ENCODE results near the gene RPS14. TPM values are rescaled to one million over a fixed set of nuclear protein-coding genes. Genes with fewer than 3 reads are reported as not detected.

RPS14 gene
- 1,000 to 10,000 TPM; 1,933 to 2,379 (median 2,065) TPM for polyA plus RNA-seq (ENCODE audit: insufficient read length in 3 of 3)
- long read RNA-seq, donor 1, transcript RPS14-201 (5 exons, 712 nt), result minor isoform, 18 of 2,641 reads
- long read RNA-seq, donor 1, transcript RPS14-202 (5 exons, 2,314 nt), result minor isoform, 12 of 2,641 reads
- long read RNA-seq, donor 1, transcript RPS14-205 (3 exons, 3,119 nt), result minor isoform, 152 of 2,641 reads
- long read RNA-seq, donor 1, transcript RPS14-203 (5 exons, 569 nt), result major isoform, 2,107 of 2,641 reads
- long read RNA-seq, donor 1, partial matches to known transcripts, result 278 of 2,641 reads
- long read RNA-seq, donor 1, other reads (novel, unspliced or antisense), result 64 of 2,641 reads
- long read RNA-seq, donor 2, transcript RPS14-203 (5 exons, 569 nt), result major isoform, 2,058 of 2,743 reads
- long read RNA-seq, donor 2, transcript RPS14-206 (2 exons, 398 nt), result minor isoform, 13 of 2,743 reads
- long read RNA-seq, donor 2, transcript RPS14-205 (3 exons, 3,119 nt), result minor isoform, 204 of 2,743 reads
- long read RNA-seq, donor 2, transcript RPS14-201 (5 exons, 712 nt), result minor isoform, 19 of 2,743 reads
- long read RNA-seq, donor 2, partial matches to known transcripts, result 377 of 2,743 reads
- long read RNA-seq, donor 2, other reads (novel, unspliced or antisense), result 63 of 2,743 reads
- long read RNA-seq, donor 3, transcript RPS14-201 (5 exons, 712 nt), result minor isoform, 11 of 2,101 reads
- long read RNA-seq, donor 3, transcript RPS14-202 (5 exons, 2,314 nt), result minor isoform, 5 of 2,101 reads
- long read RNA-seq, donor 3, transcript RPS14-203 (5 exons, 569 nt), result major isoform, 1,517 of 2,101 reads
- long read RNA-seq, donor 3, transcript RPS14-205 (3 exons, 3,119 nt), result minor isoform, 184 of 2,101 reads
- long read RNA-seq, donor 3, partial matches to known transcripts, result 349 of 2,101 reads
- long read RNA-seq, donor 3, other reads (novel, unspliced or antisense), result 31 of 2,101 reads
- long read RNA-seq, donor 4, transcript RPS14-201 (5 exons, 712 nt), result minor isoform, 21 of 3,169 reads
- long read RNA-seq, donor 4, transcript RPS14-203 (5 exons, 569 nt), result major isoform, 2,371 of 3,169 reads
- long read RNA-seq, donor 4, transcript RPS14-205 (3 exons, 3,119 nt), result minor isoform, 241 of 3,169 reads
- long read RNA-seq, donor 4, transcript RPS14-206 (2 exons, 398 nt), result minor isoform, 9 of 3,169 reads
- long read RNA-seq, donor 4, partial matches to known transcripts, result 413 of 3,169 reads
- long read RNA-seq, donor 4, other reads (novel, unspliced or antisense), result 107 of 3,169 reads
- long read RNA-seq, donor 5, transcript RPS14-201 (5 exons, 712 nt), result minor isoform, 8 of 1,569 reads
- long read RNA-seq, donor 5, transcript RPS14-205 (3 exons, 3,119 nt), result minor isoform, 136 of 1,569 reads
- long read RNA-seq, donor 5, transcript RPS14-202 (5 exons, 2,314 nt), result minor isoform, 7 of 1,569 reads
- long read RNA-seq, donor 5, transcript RPS14-203 (5 exons, 569 nt), result major isoform, 1,170 of 1,569 reads
- long read RNA-seq, donor 5, partial matches to known transcripts, result 193 of 1,569 reads
- long read RNA-seq, donor 5, other reads (novel, unspliced or antisense), result 51 of 1,569 reads
- long read RNA-seq, donor 6, transcript RPS14-203 (5 exons, 569 nt), result major isoform, 1,544 of 2,194 reads
- long read RNA-seq, donor 6, transcript RPS14-205 (3 exons, 3,119 nt), result minor isoform, 129 of 2,194 reads
- long read RNA-seq, donor 6, transcript RPS14-201 (5 exons, 712 nt), result minor isoform, 14 of 2,194 reads
- long read RNA-seq, donor 6, partial matches to known transcripts, result 406 of 2,194 reads
- long read RNA-seq, donor 6, other reads (novel, unspliced or antisense), result 97 of 2,194 reads
- long read RNA-seq, donor 7, transcript RPS14-205 (3 exons, 3,119 nt), result minor isoform, 373 of 3,328 reads
- long read RNA-seq, donor 7, transcript RPS14-203 (5 exons, 569 nt), result major isoform, 2,293 of 3,328 reads
- long read RNA-seq, donor 7, transcript RPS14-202 (5 exons, 2,314 nt), result minor isoform, 6 of 3,328 reads
- long read RNA-seq, donor 7, transcript RPS14-201 (5 exons, 712 nt), result minor isoform, 15 of 3,328 reads
- long read RNA-seq, donor 7, partial matches to known transcripts, result 534 of 3,328 reads
- long read RNA-seq, donor 7, other reads (novel, unspliced or antisense), result 101 of 3,328 reads
- long read RNA-seq, donor 8, transcript RPS14-203 (5 exons, 569 nt), result major isoform, 903 of 1,213 reads
- long read RNA-seq, donor 8, transcript RPS14-205 (3 exons, 3,119 nt), result minor isoform, 117 of 1,213 reads
- long read RNA-seq, donor 8, transcript RPS14-202 (5 exons, 2,314 nt), result minor isoform, 7 of 1,213 reads
- long read RNA-seq, donor 8, partial matches to known transcripts, result 152 of 1,213 reads
- long read RNA-seq, donor 8, other reads (novel, unspliced or antisense), result 28 of 1,213 reads
- long read RNA-seq, donor 9, transcript RPS14-203 (5 exons, 569 nt), result major isoform, 2,219 of 3,044 reads
- long read RNA-seq, donor 9, transcript RPS14-201 (5 exons, 712 nt), result minor isoform, 13 of 3,044 reads
- long read RNA-seq, donor 9, transcript RPS14-205 (3 exons, 3,119 nt), result minor isoform, 241 of 3,044 reads
- long read RNA-seq, donor 9, transcript RPS14-202 (5 exons, 2,314 nt), result minor isoform, 13 of 3,044 reads
- long read RNA-seq, donor 9, partial matches to known transcripts, result 430 of 3,044 reads
- long read RNA-seq, donor 9, other reads (novel, unspliced or antisense), result 126 of 3,044 reads
- long read RNA-seq, donor 10, transcript RPS14-201 (5 exons, 712 nt), result minor isoform, 15 of 2,104 reads
- long read RNA-seq, donor 10, transcript RPS14-203 (5 exons, 569 nt), result major isoform, 1,609 of 2,104 reads
- long read RNA-seq, donor 10, transcript RPS14-205 (3 exons, 3,119 nt), result minor isoform, 157 of 2,104 reads
- long read RNA-seq, donor 10, partial matches to known transcripts, result 246 of 2,104 reads
- long read RNA-seq, donor 10, other reads (novel, unspliced or antisense), result 70 of 2,104 reads
- long read RNA-seq, donor 11, transcript RPS14-203 (5 exons, 569 nt), result major isoform, 1,370 of 1,913 reads
- long read RNA-seq, donor 11, transcript RPS14-206 (2 exons, 398 nt), result minor isoform, 8 of 1,913 reads
- long read RNA-seq, donor 11, transcript RPS14-201 (5 exons, 712 nt), result minor isoform, 9 of 1,913 reads
- long read RNA-seq, donor 11, transcript RPS14-205 (3 exons, 3,119 nt), result minor isoform, 195 of 1,913 reads
- long read RNA-seq, donor 11, partial matches to known transcripts, result 272 of 1,913 reads
- long read RNA-seq, donor 11, other reads (novel, unspliced or antisense), result 54 of 1,913 reads
- long read RNA-seq, donor 12, transcript RPS14-205 (3 exons, 3,119 nt), result minor isoform, 151 of 3,055 reads
- long read RNA-seq, donor 12, transcript RPS14-201 (5 exons, 712 nt), result minor isoform, 13 of 3,055 reads
- long read RNA-seq, donor 12, transcript RPS14-203 (5 exons, 569 nt), result major isoform, 2,408 of 3,055 reads
- long read RNA-seq, donor 12, transcript RPS14-202 (5 exons, 2,314 nt), result minor isoform, 10 of 3,055 reads
- long read RNA-seq, donor 12, partial matches to known transcripts, result 354 of 3,055 reads
- long read RNA-seq, donor 12, other reads (novel, unspliced or antisense), result 112 of 3,055 reads
- long read RNA-seq, donor 13, transcript RPS14-203 (5 exons, 569 nt), result major isoform, 1,084 of 1,574 reads
- long read RNA-seq, donor 13, transcript RPS14-206 (2 exons, 398 nt), result minor isoform, 9 of 1,574 reads
- long read RNA-seq, donor 13, transcript RPS14-201 (5 exons, 712 nt), result minor isoform, 6 of 1,574 reads
- long read RNA-seq, donor 13, transcript RPS14-205 (3 exons, 3,119 nt), result minor isoform, 191 of 1,574 reads
- long read RNA-seq, donor 13, partial matches to known transcripts, result 251 of 1,574 reads
- long read RNA-seq, donor 13, other reads (novel, unspliced or antisense), result 28 of 1,574 reads
- long read RNA-seq, donor 14, transcript RPS14-205 (3 exons, 3,119 nt), result minor isoform, 408 of 4,045 reads
- long read RNA-seq, donor 14, transcript RPS14-201 (5 exons, 712 nt), result minor isoform, 20 of 4,045 reads
- long read RNA-seq, donor 14, transcript RPS14-203 (5 exons, 569 nt), result major isoform, 2,740 of 4,045 reads
- long read RNA-seq, donor 14, transcript RPS14-206 (2 exons, 398 nt), result minor isoform, 13 of 4,045 reads
- long read RNA-seq, donor 14, partial matches to known transcripts, result 634 of 4,045 reads
- long read RNA-seq, donor 14, other reads (novel, unspliced or antisense), result 227 of 4,045 reads
- long read RNA-seq, donor 15, transcript RPS14-202 (5 exons, 2,314 nt), result minor isoform, 8 of 3,683 reads
- long read RNA-seq, donor 15, transcript RPS14-205 (3 exons, 3,119 nt), result minor isoform, 214 of 3,683 reads
- long read RNA-seq, donor 15, transcript RPS14-201 (5 exons, 712 nt), result minor isoform, 19 of 3,683 reads
- long read RNA-seq, donor 15, transcript RPS14-203 (5 exons, 569 nt), result major isoform, 2,806 of 3,683 reads
- long read RNA-seq, donor 15, partial matches to known transcripts, result 499 of 3,683 reads
- long read RNA-seq, donor 15, other reads (novel, unspliced or antisense), result 129 of 3,683 reads
- long read RNA-seq, donor 16, transcript RPS14-206 (2 exons, 398 nt), result minor isoform, 11 of 2,559 reads
- long read RNA-seq, donor 16, transcript RPS14-205 (3 exons, 3,119 nt), result minor isoform, 265 of 2,559 reads
- long read RNA-seq, donor 16, transcript RPS14-203 (5 exons, 569 nt), result major isoform, 1,902 of 2,559 reads
- long read RNA-seq, donor 16, transcript RPS14-201 (5 exons, 712 nt), result minor isoform, 11 of 2,559 reads
- long read RNA-seq, donor 16, partial matches to known transcripts, result 272 of 2,559 reads
- long read RNA-seq, donor 16, other reads (novel, unspliced or antisense), result 96 of 2,559 reads

GRCh38 chr5:150449517-150450339 lies at the start of gene RPS14:
Gene RPS14, minus strand, starts transcription at chr5:150449739. Its CDS starts 2,006 bp downstream, at chr5:150447733.
- DNase-seq, result peak; percentile 95

DNA sequence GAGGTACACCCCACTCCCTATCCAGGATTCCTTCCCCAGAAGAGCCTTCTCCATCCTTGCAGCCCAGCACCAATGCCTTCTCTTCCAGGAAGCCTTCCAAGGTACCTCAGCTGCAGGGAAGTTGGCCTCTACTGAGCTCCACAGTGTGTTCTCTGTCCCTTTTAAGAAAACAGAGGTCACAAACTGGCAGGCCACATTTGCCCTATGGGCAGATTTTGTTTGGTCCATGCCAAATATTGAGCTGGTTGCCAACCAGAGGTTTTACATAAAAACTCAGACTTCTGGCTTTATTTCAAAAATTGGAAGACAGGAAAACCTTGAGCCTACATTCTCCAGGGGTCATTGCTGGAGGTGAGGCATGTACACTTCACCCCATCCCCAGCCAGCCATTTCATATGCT lies 49.4 kb upstream of the RPS14 start:
- no peak for DNase-seq

DNA sequence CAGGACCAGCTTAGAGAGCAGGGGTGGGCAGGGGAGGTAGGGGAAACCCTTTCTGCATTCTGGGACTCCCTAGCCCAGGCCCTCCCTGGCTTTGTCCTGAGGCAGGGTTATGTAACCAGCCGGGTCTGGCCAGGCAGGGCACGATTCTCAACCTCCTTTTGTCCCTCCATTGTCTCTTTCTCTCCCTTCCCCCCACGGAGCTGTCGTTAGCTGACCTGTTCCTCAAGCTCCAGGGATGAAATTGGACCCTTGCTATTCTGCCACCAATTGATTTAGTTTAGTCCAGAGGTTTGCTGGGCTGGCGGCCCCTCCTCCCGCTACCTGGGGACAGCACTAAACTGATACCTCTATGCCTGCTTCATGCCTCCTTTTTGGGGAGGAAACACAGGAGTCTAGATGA lies 49.0 kb upstream of the RPS14 start:
- DNase-seq, result no peak

- no peak for DNase-seq
These were observed 48.4 kb upstream of the RPS14 start for GRCh38 chr5:150497989-150498317.

GRCh38 chr5:150497274-150497988 lies 47.9 kb upstream of the RPS14 start:
- peak; percentile 81 for DNase-seq

DNA sequence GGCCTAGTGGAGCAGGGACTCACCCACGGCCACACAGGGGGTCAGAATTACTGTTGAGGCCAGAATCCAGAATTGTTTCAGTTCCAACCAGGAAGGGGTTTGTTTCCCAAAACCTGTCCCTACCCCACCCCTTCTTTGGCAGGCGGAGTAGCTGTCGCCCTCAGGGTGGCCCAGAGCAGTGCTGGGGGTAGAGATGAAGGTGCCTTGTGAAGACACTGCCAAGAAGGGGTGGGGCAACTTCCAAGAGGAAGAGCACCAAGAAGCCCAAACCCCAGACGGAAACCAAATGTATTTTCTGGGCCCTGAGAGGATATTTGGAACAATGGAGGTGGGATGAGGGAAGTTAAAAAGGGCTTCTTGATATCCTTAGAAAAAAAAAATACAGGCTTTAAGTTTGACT lies 47.0 kb upstream of the RPS14 start:
- no peak for DNase-seq

- no peak for DNase-seq
These were observed 46.6 kb upstream of the RPS14 start for GRCh38 chr5:150496098-150496497.

DNA sequence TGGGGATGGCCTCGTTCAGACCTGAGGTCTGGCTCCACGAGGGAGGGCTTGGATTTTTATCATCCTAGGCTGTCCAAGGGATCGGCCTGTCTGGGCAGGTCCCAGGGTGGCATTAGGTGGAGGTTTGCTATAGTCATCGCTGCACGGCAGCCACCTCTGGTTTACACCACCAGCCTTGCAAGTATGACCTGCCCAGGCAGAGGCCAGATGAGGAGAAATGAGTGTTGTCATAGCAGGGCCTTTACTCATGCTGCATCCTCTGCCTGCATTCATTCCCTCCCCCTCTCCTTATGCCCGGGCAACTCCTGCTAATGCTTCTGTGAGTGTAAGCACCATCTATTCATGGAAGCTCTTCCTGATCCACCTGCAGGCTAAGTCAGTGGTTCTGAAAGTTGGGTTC lies 43.1 kb upstream of the RPS14 start:
- DNase-seq, result no peak

- DNase-seq, result no peak
These were observed 42.3 kb upstream of the RPS14 start for GRCh38 chr5:150491876-150492275.

DNA sequence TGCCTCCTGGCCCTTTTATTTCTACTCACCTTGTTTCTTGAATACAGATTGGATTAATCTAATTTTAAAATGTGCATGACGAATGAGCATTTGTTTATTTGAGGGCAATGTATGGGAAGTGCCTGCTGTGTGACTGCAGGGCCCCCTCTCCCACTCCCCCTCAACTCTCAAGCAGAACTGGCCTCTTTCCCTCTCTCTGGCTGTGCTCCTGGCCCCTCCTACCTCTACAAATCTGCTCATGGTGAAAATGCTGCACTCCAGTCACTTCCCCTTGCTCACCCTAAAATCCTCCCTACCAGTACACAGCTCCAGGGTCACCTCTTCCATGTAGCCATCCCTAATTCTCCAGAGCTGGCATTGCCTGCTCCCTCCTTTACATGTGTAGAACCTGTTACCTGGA lies 41.2 kb upstream of the RPS14 start:
- DNase-seq, result no peak

GRCh38 chr5:150490296-150490669 lies 40.7 kb upstream of the RPS14 start:
- DNase-seq, result no peak
